Measurements from ENCODE around the gene FHDC1.

GRCh38 chr4:152887981-152888380 lies 48.1 kb upstream of the FHDC1 start:
- no peak for TF ChIP-seq POLR2A (IDR thresholded peaks at IDR 0.05)
- no peak for TF ChIP-seq CTCF (IDR thresholded peaks at IDR 0.05)

All from esophagus squamous epithelium (tissue), 4 donors.